NB4 (cell line): ENCODE measurements around the gene SEMA5A.

ENCODE experiments used
- DNase-seq: peaks from one replicate; pipeline ENCODE4 v3.0.0; 2010; ENCODE audit warnings: low read depth
- H3K4me3 ChIP-seq: one replicate; pipeline ENCODE4 v1.5.1; 2011; ENCODE audit warnings: mild to moderate bottlenecking, low read depth, low read length, moderate library complexity
- CTCF ChIP-seq: IDR thresholded peaks from one replicate; pipeline ENCODE4 v1.5.1; 2012; ENCODE audit warnings: low read depth, low read length
- MAX ChIP-seq: IDR thresholded peaks from 2 replicates; pipeline ENCODE4 v1.6.1; 2011; ENCODE audit warnings: low read depth, low read length
- MYC ChIP-seq: IDR thresholded peaks from 2 replicates; pipeline ENCODE4 v1.6.1; 2011; ENCODE audit warnings: low read depth, low read length
- POLR2A ChIP-seq: IDR thresholded peaks from 2 replicates; pipeline ENCODE4 v1.6.1; 2011; ENCODE audit warnings: mild to moderate bottlenecking; ENCODE audit not compliant: insufficient read length; ENCODE audit errors: extremely low read depth

The SEMA5A gene

GRCh38 chr5:9350301-9350797 is 195.5 kb downstream of the SEMA5A start:
- DNase-seq = no peak
- no peak overlapping the region for H3K4me3 ChIP-seq
- TF ChIP-seq POLR2A = no peak
- TF ChIP-seq MYC = no peak
- TF ChIP-seq CTCF = no peak
- TF ChIP-seq MAX = no peak

GRCh38 chr5:9348401-9348996 is 197.4 kb downstream of the SEMA5A start:
- no peak for DNase-seq
- no peak for TF ChIP-seq POLR2A
- TF ChIP-seq MYC = no peak
- no peak for TF ChIP-seq CTCF
- TF ChIP-seq MAX = no peak
- no peak overlapping the region for H3K4me3 ChIP-seq

- no peak overlapping the region for H3K4me3 ChIP-seq
- TF ChIP-seq POLR2A (no peak), CTCF (no peak), MAX (no peak), MYC (no peak)
- no peak for DNase-seq
Measured at GRCh38 chr5:9347541-9348295, 198.2 kb downstream of the SEMA5A start.

GRCh38 chr5:9347032-9347431 is 198.8 kb downstream of the SEMA5A start:
- no peak overlapping the region for H3K4me3 ChIP-seq
- no peak for DNase-seq
- TF ChIP-seq MAX (no peak), CTCF (no peak), POLR2A (no peak), MYC (no peak)

- DNase-seq = no peak
- TF ChIP-seq MAX = no peak
- TF ChIP-seq MYC = no peak
- H3K4me3 ChIP-seq = no peak overlapping the region
Measured at GRCh38 chr5:9344751-9345240, 201.1 kb downstream of the SEMA5A start.

GRCh38 chr5:9343146-9343850 is 202.6 kb downstream of the SEMA5A start:
- TF ChIP-seq MAX (no peak), POLR2A (no peak), CTCF (no peak), MYC (no peak)
- no peak for DNase-seq
- H3K4me3 ChIP-seq = no peak overlapping the region
